IMR-90 (cell line): ENCODE data around the gene POMT1. TPM values are rescaled to one million over a fixed set of nuclear protein-coding genes. Genes with fewer than 3 reads are reported as not detected.

Experiments
- ATAC-seq: fragments of 200-7000 bp; cut with Tn5 transposase; 2 replicates; pipeline ENCODE4 v1.9.1; 2020; ENCODE audit warnings: low read depth, mild to moderate bottlenecking, moderate library complexity
- BruUV-seq: library from RNA; stranded (reverse); fragments of 400-500 nt; replicated peaks from 2 replicates; lab custom pipeline; 2021; lab: Mats Ljungman, UMichigan
- CTCF ChIA-PET: fragments of 300-600 bp; formaldehyde crosslinking; extraction: SDS; loops from one replicate; lab custom pipeline; 2021; ENCODE audit warnings: antibody characterized with exemption; lab: Yijun Ruan, JAX
- POLR2A ChIA-PET: fragments of 300-600 bp; sonication (Branson Sonifier 250); formaldehyde crosslinking; loops from one replicate; lab custom pipeline; 2022; ENCODE audit warnings: antibody characterized with exemption; ENCODE audit not compliant: unreplicated experiment; lab: Charles Lee
- DNase-seq: peaks from one replicate; pipeline ENCODE4 v3.0.0; 2013
- H2AFZ ChIP-seq: replicated peaks from 2 replicates; pipeline ENCODE3; 2013; ENCODE audit warnings: low read length, mild to moderate bottlenecking; ENCODE audit not compliant: poor library complexity
- H2AK5ac ChIP-seq: 2 replicates; pipeline ENCODE4 v1.6.1; 2013; ENCODE audit warnings: low read depth, low read length, inconsistent platforms
- H2AK9ac ChIP-seq: replicated peaks from 2 replicates; pipeline ENCODE3; 2013; ENCODE audit warnings: mild to moderate bottlenecking, low read depth, low read length, moderate library complexity; ENCODE audit not compliant: poor library complexity
- H2BK120ac ChIP-seq: 2 replicates; pipeline ENCODE4 v1.6.1; 2013; ENCODE audit warnings: low read depth, low read length, inconsistent platforms
- H2BK15ac ChIP-seq: 3 replicates; pipeline ENCODE4 v1.6.1; 2013; ENCODE audit warnings: low read depth, low read length, inconsistent platforms
- H2BK20ac ChIP-seq: 2 replicates; pipeline ENCODE4 v1.6.1; 2013; ENCODE audit warnings: low read depth, mild to moderate bottlenecking, inconsistent platforms, low read length, moderate library complexity
- H2BK5ac ChIP-seq: 2 replicates; pipeline ENCODE4 v1.6.1; 2013; ENCODE audit warnings: mild to moderate bottlenecking, low read depth, low read length, inconsistent platforms; ENCODE audit not compliant: poor library complexity, severe bottlenecking
- H3K14ac ChIP-seq: replicated peaks from 2 replicates; pipeline ENCODE4 v1.6.1; 2013; ENCODE audit warnings: low read depth, low read length, inconsistent platforms
- H3K18ac ChIP-seq: 2 replicates; pipeline ENCODE4 v1.6.1; 2013; ENCODE audit warnings: low read depth, low read length, control low read depth
- H3K23ac ChIP-seq: 2 replicates; pipeline ENCODE4 v1.6.1; 2013; ENCODE audit warnings: low read depth, low read length, inconsistent platforms
- H3K27ac ChIP-seq: 2 replicates; pipeline ENCODE4 v1.5.1; 2013; ENCODE audit warnings: mild to moderate bottlenecking, control low read depth, low read length; ENCODE audit not compliant: insufficient read depth
- H3K27me3 ChIP-seq: 2 replicates; pipeline ENCODE4 v1.6.1; 2013; ENCODE audit warnings: low read length; ENCODE audit not compliant: control insufficient read depth, insufficient read depth
- H3K36me3 ChIP-seq: 2 replicates; pipeline ENCODE4 v1.6.1; 2013; ENCODE audit warnings: low read length, mixed read lengths; ENCODE audit not compliant: control insufficient read depth, insufficient read depth
- H3K4ac ChIP-seq: 2 replicates; pipeline ENCODE4 v1.6.1; 2013; ENCODE audit warnings: low read depth, low read length, inconsistent platforms
- H3K4me1 ChIP-seq: 2 replicates; pipeline ENCODE4 v1.6.1; 2013; ENCODE audit warnings: low read length, mixed read lengths; ENCODE audit not compliant: control insufficient read depth, insufficient read depth
- H3K4me2 ChIP-seq: 2 replicates; pipeline ENCODE4 v1.6.1; 2013; ENCODE audit warnings: low read depth, mild to moderate bottlenecking, control low read depth, low read length, moderate library complexity
- H3K4me3 ChIP-seq: 2 replicates; pipeline ENCODE4 v1.5.1; 2013; ENCODE audit warnings: low read depth, mild to moderate bottlenecking, control low read depth, low read length, moderate library complexity; ENCODE audit not compliant: insufficient read depth
- H3K56ac ChIP-seq: 2 replicates; pipeline ENCODE4 v1.6.1; 2013; ENCODE audit warnings: low read length, inconsistent platforms; ENCODE audit not compliant: insufficient read depth; ENCODE audit errors: extremely low read depth
- H3K79me1 ChIP-seq, 2 experiments: 2 replicates each; pipeline ENCODE4 v1.6.1; 2013; ENCODE audit warnings: low read length in 2 of 2, inconsistent platforms in 1 of 2, low read depth in 1 of 2
- H3K9ac ChIP-seq: 2 replicates; pipeline ENCODE4 v1.6.1; 2013; ENCODE audit warnings: low read depth, low read length, control low read depth
- H3K9me1 ChIP-seq: 2 replicates; pipeline ENCODE4 v1.6.1; 2013; ENCODE audit warnings: low read length, inconsistent platforms; ENCODE audit not compliant: insufficient read depth
- H3K9me3 ChIP-seq: 2 replicates; pipeline ENCODE4 v1.6.1; 2013; ENCODE audit warnings: low read length; ENCODE audit not compliant: control insufficient read depth, insufficient read depth
- H4K20me1 ChIP-seq: 2 replicates; pipeline ENCODE4 v1.6.1; 2013; ENCODE audit warnings: low read length, inconsistent platforms; ENCODE audit not compliant: insufficient read depth
- H4K5ac ChIP-seq: 2 replicates; pipeline ENCODE4 v1.6.1; 2013; ENCODE audit warnings: mild to moderate bottlenecking, low read depth, low read length, control low read depth
- H4K8ac ChIP-seq, 2 experiments: 2 replicates each; pipeline ENCODE4 v1.6.1; 2013; ENCODE audit warnings: low read depth in 2 of 2, low read length in 2 of 2, control low read depth in 1 of 2, inconsistent platforms in 1 of 2
- H4K91ac ChIP-seq: 2 replicates; pipeline ENCODE4 v1.6.1; 2013; ENCODE audit warnings: low read depth, low read length, inconsistent platforms; ENCODE audit not compliant: insufficient read depth
- BHLHE40 ChIP-seq: fragments of 150-350 bp; IDR thresholded peaks from 2 replicates; pipeline ENCODE4 v1.6.1; 2016; ENCODE audit warnings: mild to moderate bottlenecking, low read depth, low read length
- CEBPB ChIP-seq: IDR thresholded peaks from 2 replicates; pipeline ENCODE4 v1.6.1; 2012; ENCODE audit warnings: low read depth, low read length, improper control_type of control experiment
- CTCF ChIP-seq: conservative IDR thresholded peaks from 2 replicates; pipeline ENCODE4 v1.5.1; 2012; ENCODE audit warnings: mild to moderate bottlenecking, low read depth, low read length, improper control_type of control experiment
- FOS ChIP-seq: fragments of 150-350 bp; IDR thresholded peaks from 2 replicates; pipeline ENCODE4 v1.6.1; 2016; ENCODE audit warnings: low read depth, low read length
- NFE2L2 ChIP-seq: fragments of 150-350 bp; IDR thresholded peaks from 2 replicates; pipeline ENCODE4 v1.6.1; 2016; ENCODE audit warnings: low read depth, mild to moderate bottlenecking, low read length
- RAD21 ChIP-seq: IDR thresholded peaks from 2 replicates; pipeline ENCODE4 v1.6.1; 2012; ENCODE audit warnings: low read length, improper control_type of control experiment
- RCOR1 ChIP-seq: IDR thresholded peaks from 2 replicates; pipeline ENCODE4 v1.6.1; 2012; ENCODE audit warnings: mild to moderate bottlenecking, low read length, improper control_type of control experiment; ENCODE audit not compliant: insufficient replicate concordance
- RFX5 ChIP-seq: IDR thresholded peaks from 2 replicates; pipeline ENCODE4 v1.8.0; 2012; ENCODE audit warnings: low read depth, mild to moderate bottlenecking, low read length, moderate library complexity
- SMC3 ChIP-seq: fragments of 150-350 bp; IDR thresholded peaks from 2 replicates; pipeline ENCODE4 v1.6.1; 2016; ENCODE audit warnings: low read depth, mild to moderate bottlenecking, antibody characterized with exemption, low read length, moderate library complexity
- USF2 ChIP-seq: fragments of 150-350 bp; IDR thresholded peaks from 2 replicates; pipeline ENCODE4 v1.6.1; 2017; ENCODE audit warnings: mild to moderate bottlenecking, antibody characterized with exemption, low read length, low read depth
- WGBS, 2 experiments: methylation state at CpG; one replicate each; pipeline versions ENCODE4 v1.1.5 to v1.1.7; 2013; ENCODE audit warnings: missing lambda C conversion rate in 2 of 2; ENCODE audit not compliant: insufficient read length in 1 of 2; ENCODE audit errors: extremely low coverage in 2 of 2; 5-methylcytosine and 5-hydroxymethylcytosine counted together
- dilution Hi-C: fragments of 300-500 bp; cut with HindIII; formaldehyde crosslinking; loops from one replicate; pipeline ENCODE4 v1.14.3; 2018; ENCODE audit warnings: low sequenced_read_pairs; ENCODE audit not compliant: unreplicated experiment
- in situ Hi-C: fragments of 300-500 bp; cut with MboI; formaldehyde crosslinking; loops from 3 replicates; pipeline ENCODE4 v1.14.3; 2019; ENCODE audit warnings: low sequenced_read_pairs, inconsistent platforms, mixed read lengths
- intact Hi-C: fragments of 100-400 bp; cut with micrococcal nuclease; formaldehyde crosslinking; loops from 2 replicates; pipeline ENCODE4 v1.10.0; 2022
- polyA plus RNA-seq, 3 experiments: library from polyadenylated mRNA; depleted of rRNA; stranded (reverse); fragments of >200 nt; gene quantifications; 2 replicates each; pipeline ENCODE4 v1.2.3, GENCODE V29; 2012; ENCODE audit warnings: low replicate concordance in 1 of 3
- total RNA-seq: library from RNA; depleted of rRNA; stranded (reverse); fragments of >200 nt; gene quantifications from 2 replicates; pipeline ENCODE4 v1.2.3, GENCODE V29; 2012

POMT1 gene
- total and polyA plus RNA-seq, 2 of the 4 experiments (the other 2 are of a cell fraction): 24.2 to 36.5 TPM

- no peak for TF ChIP-seq CEBPB
These were observed 27.4 kb upstream of the POMT1 start (continued) for GRCh38 chr9:131475111-131475955.

GRCh38 chr9:131475956-131476776, 26.6 kb upstream of the POMT1 start:
- H3K14ac ChIP-seq: no peak overlapping the region
- peak; percentile 20; the same call in 1 of the 2 replicates for TF ChIP-seq CTCF
- TF ChIP-seq CEBPB: no peak
- TF ChIP-seq RFX5: no peak
- no peak for TF ChIP-seq NFE2L2
- TF ChIP-seq BHLHE40: no peak
- TF ChIP-seq RAD21: 0 out of 2 replicates have a peak, but pooled peaks have one; percentile 15
- TF ChIP-seq SMC3: no peak
- TF ChIP-seq FOS: no peak
- TF ChIP-seq USF2: no peak
- TF ChIP-seq RCOR1: no peak
- H3K36me3 ChIP-seq: peaks cover 78% of the 10 kb centered on the region
- dilution Hi-C loops (no loop called here), in situ Hi-C loops (no loop called here), intact Hi-C loops (loop anchor here (5.0 to 10.0 kb wide), 2 partner anchors 79 to 331 kb away; no protein-coding TSS in a partner anchor)
- no peak overlapping the region for H2BK15ac ChIP-seq
- H4K91ac ChIP-seq: no peak overlapping the region
- H3K9me3 ChIP-seq: no peaks in the 10 kb centered on the region
- H2BK5ac ChIP-seq: no peak overlapping the region
- no peak overlapping the region for H4K5ac ChIP-seq
- no peak overlapping the region for H3K27ac ChIP-seq
- ChIA-PET CTCF (no interaction called here), POLR2A (no interaction called here)
- BruUV-seq: no TSS peak
- 91% methylated on average over 22 of the region's 40 CpGs; no CpG with 5 or more reads in 1 of the 2 experiments for WGBS, 2 experiments
- H3K23ac ChIP-seq: no peak overlapping the region
- peaks cover 64% of the 10 kb centered on the region for H4K20me1 ChIP-seq
- H4K8ac ChIP-seq: no peak overlapping the region
- no peak overlapping the region for H2AFZ ChIP-seq
- H3K79me1 ChIP-seq: peaks cover 32 to 39% of the 10 kb centered on the region in 2 experiments
- no peaks in the 10 kb centered on the region for H3K27me3 ChIP-seq
- H2BK120ac ChIP-seq: no peak overlapping the region
- H2BK20ac ChIP-seq: no peak overlapping the region
- no peak overlapping the region for H3K4me3 ChIP-seq
- no peak overlapping the region for H3K4me2 ChIP-seq
- no peak overlapping the region for H3K18ac ChIP-seq
- no peaks in the 10 kb centered on the region for H3K4me1 ChIP-seq
- H3K4ac ChIP-seq: no peak overlapping the region
- H3K9ac ChIP-seq: no peak overlapping the region
- no peak for DNase-seq
- H3K9me1 ChIP-seq: no peaks in the 10 kb centered on the region
- H3K56ac ChIP-seq: no peak overlapping the region
- H2AK5ac ChIP-seq: no peak overlapping the region
- H2AK9ac ChIP-seq: no peak overlapping the region
- no peak for ATAC-seq
